GM12878 (cell line): Measurements from ENCODE around the gene SOWAHB. TPM values are rescaled to one million over a fixed set of nuclear protein-coding genes. Genes with fewer than 3 reads are reported as not detected.
A peak's percentile ranks its signal among the peaks of the same experiment; 100 is the strongest.

Experiments
- ATAC-seq: fragments of 200-7000 bp; cut with Tn5 transposase; 3 replicates; pipeline ENCODE4 v1.9.1; 2020; ENCODE audit warnings: mild to moderate bottlenecking, moderate library complexity
- BruUV-seq: library from RNA; stranded (reverse); fragments of 400-500 nt; replicated peaks from 2 replicates; lab custom pipeline; 2021; lab: Mats Ljungman, UMichigan
- CTCF ChIA-PET: fragments of 300-600 bp; sonication (Branson Sonifier 250); formaldehyde crosslinking; extraction: SDS; loops from one replicate; lab custom pipeline; 2021; ENCODE audit warnings: inconsistent platforms; lab: Yijun Ruan, JAX
- POLR2A ChIA-PET: fragments of 350-600 bp; formaldehyde crosslinking; extraction: SDS; loops from one replicate; lab custom pipeline; 2021; ENCODE audit warnings: inconsistent platforms; lab: Charles Lee
- RAD21 ChIA-PET: fragments of 300-600 bp; sonication (Branson Sonifier 250); formaldehyde crosslinking; loops from one replicate; lab custom pipeline; 2023; ENCODE audit warnings: antibody characterized with exemption; ENCODE audit not compliant: unreplicated experiment; lab: Charles Lee
- SMC1A ChIA-PET: fragments of 300-600 bp; sonication (Branson Sonifier 250); formaldehyde crosslinking; loops from one replicate; lab custom pipeline; 2023; ENCODE audit not compliant: unreplicated experiment, uncharacterized antibody; lab: Charles Lee
- DNase-seq: peaks from one replicate; pipeline ENCODE4 v3.0.0-alpha.2; 2011; ENCODE audit warnings: low read depth, low spot score
- FAIRE-seq: peaks from 3 replicates; lab custom pipeline; 2011; peaks lifted over from hg19 to GRCh38; lab: Jason Lieb, UNC
- H2AFZ ChIP-seq: 2 replicates; pipeline ENCODE4 v1.6.0; 2011; ENCODE audit warnings: low read depth, low read length, control low read depth; ENCODE audit not compliant: control insufficient read depth
- H3K27ac ChIP-seq: 2 replicates; pipeline ENCODE4 v1.5.1; 2011; ENCODE audit warnings: control low read depth; ENCODE audit not compliant: control insufficient read depth, insufficient read depth
- H3K27me3 ChIP-seq, 2 experiments: replicated peaks in 1 of 2; 2 replicates each; pipeline versions ENCODE4 v1.6.0 to v1.6.1; 2011; ENCODE audit warnings: low read length in 1 of 2; ENCODE audit not compliant: control insufficient read depth in 2 of 2, insufficient read depth in 2 of 2
- H3K36me3 ChIP-seq, 2 experiments: 2 replicates each; pipeline ENCODE4 v1.5.1; 2011; ENCODE audit warnings: low read length in 1 of 2; ENCODE audit not compliant: control insufficient read depth in 2 of 2, insufficient read depth in 2 of 2
- H3K4me1 ChIP-seq: 2 replicates; pipeline ENCODE4 v1.6.1; 2011; ENCODE audit warnings: mild to moderate bottlenecking, low read length, moderate library complexity, mixed read lengths; ENCODE audit not compliant: control insufficient read depth, insufficient read depth
- H3K4me2 ChIP-seq: 2 replicates; pipeline ENCODE4 v1.6.0; 2011; ENCODE audit warnings: control low read depth; ENCODE audit not compliant: control insufficient read depth, insufficient read depth
- H3K4me3 ChIP-seq: fragments of 200-600 bp; sonication (generic); 2 replicates; pipeline ENCODE4 v1.5.1; 2016
- H3K79me2 ChIP-seq: 2 replicates; pipeline ENCODE4 v1.6.0; 2011; ENCODE audit warnings: low read length; ENCODE audit not compliant: control insufficient read depth, insufficient read depth
- H3K9ac ChIP-seq: 2 replicates; pipeline ENCODE4 v1.8.0; 2011; ENCODE audit warnings: low read length, control low read depth, mixed read lengths; ENCODE audit not compliant: control insufficient read depth, insufficient read depth
- H3K9me3 ChIP-seq: replicated peaks from 3 replicates; pipeline ENCODE4 v1.5.1; 2011; ENCODE audit warnings: mild to moderate bottlenecking, low read length; ENCODE audit not compliant: control insufficient read depth, insufficient read depth
- H4K20me1 ChIP-seq: 2 replicates; pipeline ENCODE4 v1.6.0; 2011; ENCODE audit not compliant: control insufficient read depth, insufficient read depth
- GABPA ChIP-seq: IDR thresholded peaks from 2 replicates; pipeline ENCODE4 v1.6.1; 2014; ENCODE audit warnings: antibody characterized with exemption, low read depth, mild to moderate bottlenecking, inconsistent platforms
- MYB ChIP-seq: fragments of 150-350 bp; IDR thresholded peaks from 2 replicates; pipeline ENCODE4 v1.6.1; 2014; ENCODE audit warnings: mild to moderate bottlenecking, low read depth, low read length, borderline replicate concordance
- NFXL1 ChIP-seq: fragments of 450-650 bp; IDR thresholded peaks from 2 replicates; pipeline ENCODE4 v1.6.1; 2017; ENCODE audit warnings: antibody characterized with exemption, mild to moderate bottlenecking, borderline replicate concordance
- SIX5 ChIP-seq: IDR thresholded peaks from 2 replicates; pipeline ENCODE4 v1.6.1; 2011; ENCODE audit warnings: mild to moderate bottlenecking, low read depth, low read length, moderate library complexity; ENCODE audit not compliant: severe bottlenecking
- SMC3 ChIP-seq: IDR thresholded peaks from 2 replicates; pipeline ENCODE4 v1.6.1; 2011; ENCODE audit warnings: low read length, improper control_type of control experiment, borderline replicate concordance
- SPI1 ChIP-seq: IDR thresholded peaks from 2 replicates; pipeline ENCODE4 v1.6.1; 2011; ENCODE audit warnings: low read depth, mild to moderate bottlenecking, low read length, moderate library complexity, borderline replicate concordance; ENCODE audit not compliant: insufficient read depth
- ZBTB11 ChIP-seq: fragments of 450-650 bp; formaldehyde crosslinking; IDR thresholded peaks from 2 replicates; pipeline ENCODE4 v1.5.0; 2022; ENCODE audit warnings: mild to moderate bottlenecking, missing genetic modification characterization
- WGBS: methylation state at CpG from one replicate; pipeline ENCODE4 v1.1.6; 2016; ENCODE audit warnings: low lambda C conversion rate; ENCODE audit not compliant: insufficient replicate concordance, insufficient coverage; ENCODE audit errors: missing lambda C conversion rate; 5-methylcytosine and 5-hydroxymethylcytosine counted together
- in situ Hi-C: fragments of 300-500 bp; cut with MboI; formaldehyde crosslinking; loops from 9 replicates; pipeline ENCODE4 v1.14.3; 2018; ENCODE audit warnings: mixed read lengths
- intact Hi-C: fragments of 100-400 bp; cut with micrococcal nuclease; formaldehyde crosslinking; loops from one replicate; pipeline ENCODE4 v1.14.2; 2022; ENCODE audit not compliant: unreplicated experiment
- polyA plus RNA-seq, 11 experiments: library from polyadenylated mRNA; depleted of rRNA in 4 of 11; unstranded in 6 of 11; stranded (reverse) in 5 of 11; fragments of >200 nt; fragmentation: Nextera tagmentation in 4 of 11; fragmentation: Illumina TruSeq in 1 of 11; extraction: Ambion mirVana in 4 of 11; extraction: Trizol in 1 of 11; gene quantifications; 1 replicate in 1 of 11; 2 replicates in 10 of 11; pipeline versions ENCODE4 v1.2.1 to v1.2.3, GENCODE V29; 2011 to 2016; ENCODE audit warnings: inconsistent platforms in 2 of 11, missing spikeins in 2 of 11, low read depth in 1 of 11
- total RNA-seq, 4 experiments: library from RNA; depleted of rRNA in 3 of 4; stranded (reverse); fragments of >200 nt in 3 of 4; fragmentation: Illumina TruSeq in 1 of 4; extraction: Trizol in 1 of 4; gene quantifications; 2 replicates each; pipeline versions ENCODE4 v1.2.1 to v1.2.3, GENCODE V29; 2013 to 2021

Gene SOWAHB
- total and polyA plus RNA-seq, 10 of the 15 experiments (the other 5 are each of a cell fraction or from before 2014, with no cell fraction given): 0.01 to 0.13 (median 0.05) TPM; not detected in 4

GRCh38 chr4:76898949-76899645 lies 1.2 kb upstream of the SOWAHB start (continued):
- no peak for TF ChIP-seq SPI1
- TF ChIP-seq SIX5: no peak
- TF ChIP-seq NFXL1: no peak
- no peak for TF ChIP-seq SMC3
- TF ChIP-seq, all 136 proteins: peak for 0

GRCh38 chr4:76898385-76898692 lies 395 bp upstream of the SOWAHB start:
- Histone ChIP-seq H3K4me2 (peak overlapping the region; percentile 92), H3K9me3 (no peaks in the 10 kb centered on the region; the same call in 2 of the 3 replicates), H3K9ac (peak overlapping the region; percentile 38; the same call in 1 of the 2 replicates), H3K4me3 (peak overlapping the region; percentile 67), H3K27me3 (peaks cover 11 to 12% of the 10 kb centered on the region in 2 experiments), H3K79me2 (no peaks in the 10 kb centered on the region), H4K20me1 (no peaks in the 10 kb centered on the region), H2AFZ (peak overlapping the region; percentile 53), H3K4me1 (no peaks in the 10 kb centered on the region), H3K27ac (no peak overlapping the region), H3K36me3 (no peaks in the 10 kb centered on the region)
- in situ Hi-C loops: no loop called here
- ChIA-PET POLR2A (no interaction called here), SMC1A (no interaction called here), CTCF (no interaction called here), RAD21 (no interaction called here)
- intact Hi-C loops: no loop called here
- ATAC-seq: no peak
- BruUV-seq: no TSS peak
- DNase-seq: no peak
- 13% methylated on average over 14 of the region's 14 CpGs for WGBS
- FAIRE-seq: no peak
- TF ChIP-seq GABPA (peak; percentile 43; the same call in 1 of the 2 replicates), ZBTB11 (CRISPR knock-in tag) (peak; percentile 50; the same call in 1 of the 2 replicates), MYB (no peak)
